HG03139 (cell line): ENCODE results near the gene WDR6.

ENCODE experiments used
- ATAC-seq: cut with Tn5 transposase; IDR thresholded peaks from one replicate; pipeline ENCODE4 v1.9.1; 2021; ENCODE audit not compliant: unreplicated experiment

WDR6 gene

DNA sequence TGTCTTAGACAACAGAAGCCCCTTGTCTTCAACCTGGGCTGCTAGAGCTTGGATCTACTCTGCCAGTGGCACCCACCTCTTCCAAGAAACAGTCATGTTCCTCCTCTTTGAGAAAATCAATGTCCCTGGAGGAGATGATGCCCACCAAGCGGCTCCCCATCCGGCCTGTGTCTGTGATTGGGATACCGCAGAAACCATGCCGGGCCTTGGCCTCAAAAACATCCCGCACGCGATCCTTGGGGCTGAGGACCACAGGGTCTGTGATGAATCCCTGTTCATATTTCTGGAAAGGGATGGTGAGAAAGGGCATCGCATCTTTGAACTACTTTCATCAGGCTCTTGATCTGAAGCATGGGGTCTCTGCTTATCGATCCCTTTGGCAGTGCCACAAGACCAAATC is 20.4 kb downstream of the WDR6 start:
- ATAC-seq, result no peak

DNA sequence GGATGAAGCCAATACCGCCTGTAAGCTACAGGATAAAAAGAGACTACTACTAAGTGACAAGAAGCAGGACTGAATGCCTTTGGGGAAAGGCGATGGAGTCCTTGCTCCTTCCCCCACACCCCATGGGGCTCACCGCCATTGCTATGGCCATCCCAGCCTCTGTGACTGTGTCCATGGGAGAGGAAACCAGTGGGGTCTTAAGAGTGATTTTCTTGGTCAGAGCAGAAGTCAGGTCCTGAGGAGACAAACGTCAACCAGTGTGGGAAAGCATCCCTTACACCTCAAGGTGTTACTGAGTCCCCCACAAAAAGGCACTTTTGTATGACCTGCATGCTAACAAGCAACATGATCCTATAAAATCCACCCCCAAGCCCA is 21.1 kb downstream of the WDR6 start:
- ATAC-seq, result no peak

DNA sequence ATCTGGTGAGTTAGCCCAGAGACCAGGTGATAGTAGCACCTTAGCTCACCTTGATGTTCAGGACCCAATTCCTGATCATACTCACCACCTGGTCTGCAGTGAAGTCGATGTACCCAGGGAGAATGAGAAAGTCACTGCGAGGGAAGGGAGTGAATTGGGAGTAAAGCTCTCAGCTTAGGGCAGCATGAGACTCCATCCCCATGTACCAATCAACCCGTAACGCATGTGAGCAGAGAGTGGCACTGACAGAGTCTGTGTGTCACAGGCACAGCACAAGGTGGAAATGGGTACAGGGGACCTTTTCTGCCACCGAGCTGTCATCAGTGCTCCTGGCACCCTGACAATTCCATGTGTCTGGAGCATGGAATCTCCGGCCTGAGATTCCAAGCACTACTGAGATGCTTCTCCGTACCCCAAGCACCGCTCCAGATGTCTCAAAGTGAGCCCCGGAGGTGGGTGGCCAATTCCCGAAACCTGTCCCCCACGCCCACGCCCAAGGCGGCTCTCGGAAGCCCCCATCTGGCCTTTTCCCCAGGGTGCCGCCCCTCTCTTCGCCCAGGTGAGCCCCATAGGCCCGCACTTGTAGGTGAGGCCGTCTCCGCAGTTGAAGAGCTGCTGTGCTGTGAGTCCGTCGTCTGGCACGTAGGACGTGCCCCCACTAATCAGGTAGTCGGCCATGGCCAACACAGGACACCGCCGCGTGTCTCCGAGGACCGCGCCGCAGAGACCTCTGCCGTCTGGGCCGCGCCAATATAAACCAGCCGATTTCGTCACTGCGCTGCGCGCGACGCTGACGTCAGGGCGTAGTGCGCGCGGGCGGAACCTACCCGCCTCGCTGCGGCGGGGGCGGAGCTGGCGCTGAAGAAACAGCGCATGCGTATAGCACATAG is 21.7 kb downstream of the WDR6 start, which contains the start of gene IMPDH2:
Gene IMPDH2 (minus strand): TSS at position 726 of the 890 bp plus-strand sequence. CDS start 48 bp downstream, at position 678.
- peak; percentile 78 for ATAC-seq

DNA sequence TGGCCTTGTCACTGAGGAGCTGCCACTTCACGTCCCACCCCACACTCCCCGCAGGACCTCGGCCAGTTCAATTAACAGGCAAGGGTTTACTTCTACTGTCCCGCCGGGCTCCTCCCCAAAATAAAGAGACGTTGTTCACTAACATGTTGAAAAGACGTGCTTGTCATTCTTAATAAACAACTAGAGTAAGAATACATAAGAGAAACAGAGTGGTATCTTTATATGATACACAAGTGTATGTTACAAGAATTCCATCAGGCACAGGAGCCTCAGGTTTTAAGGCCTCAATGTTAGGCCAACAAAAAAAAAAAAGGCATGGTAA is 22.3 kb downstream of the WDR6 start:
- ATAC-seq, result no peak

DNA sequence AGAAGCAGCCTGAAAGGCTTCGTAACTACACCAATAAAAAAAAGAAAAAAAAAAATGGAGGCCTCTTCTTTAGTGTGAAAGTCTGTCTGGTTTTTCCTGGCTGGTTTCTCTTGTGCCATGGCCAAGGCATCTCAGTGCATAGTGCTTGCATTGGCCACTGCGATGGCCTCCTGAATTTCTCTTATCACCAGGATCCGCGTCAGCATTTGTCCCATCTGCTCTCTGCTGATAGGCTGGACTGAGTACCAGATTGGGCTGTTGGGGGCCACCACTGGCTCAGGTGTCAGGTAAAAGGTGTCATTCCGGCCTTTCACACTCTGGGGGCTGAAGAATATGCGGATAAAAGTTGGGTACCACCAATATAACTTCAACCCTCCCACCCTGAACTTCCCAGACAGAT is 23.1 kb downstream of the WDR6 start:
- no peak for ATAC-seq

DNA sequence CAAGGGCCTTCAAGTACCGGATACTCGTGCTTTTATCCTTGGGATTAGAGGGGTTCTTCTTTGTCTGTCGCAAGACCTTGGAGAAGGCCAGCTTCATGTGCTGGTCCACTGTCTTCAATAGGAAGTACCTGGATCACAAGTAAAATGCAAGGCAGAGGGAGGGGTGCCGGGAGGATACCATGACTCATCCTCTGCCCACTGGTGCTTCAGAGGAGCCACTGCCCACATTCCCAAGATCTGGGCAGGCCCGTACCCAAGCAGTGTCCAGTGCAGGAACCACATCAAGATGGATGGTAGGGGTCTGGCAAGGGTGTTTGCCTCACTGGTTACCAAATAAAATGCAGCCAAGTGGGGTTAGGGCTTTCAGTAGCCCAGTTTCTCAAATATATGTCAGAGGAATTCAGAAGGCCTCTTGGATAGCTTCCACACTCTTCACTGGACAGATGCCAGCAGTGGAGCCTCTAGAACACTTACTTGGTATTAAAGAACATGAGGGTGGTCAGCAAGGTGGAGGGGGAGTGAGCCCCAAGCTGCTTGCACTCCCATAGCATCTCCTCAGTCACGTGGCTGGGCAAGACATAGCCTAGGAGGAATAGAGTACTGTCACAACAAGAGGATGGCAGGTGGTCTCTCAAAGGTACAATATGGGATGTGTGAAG is 25.6 kb downstream of the WDR6 start:
- no peak for ATAC-seq

DNA sequence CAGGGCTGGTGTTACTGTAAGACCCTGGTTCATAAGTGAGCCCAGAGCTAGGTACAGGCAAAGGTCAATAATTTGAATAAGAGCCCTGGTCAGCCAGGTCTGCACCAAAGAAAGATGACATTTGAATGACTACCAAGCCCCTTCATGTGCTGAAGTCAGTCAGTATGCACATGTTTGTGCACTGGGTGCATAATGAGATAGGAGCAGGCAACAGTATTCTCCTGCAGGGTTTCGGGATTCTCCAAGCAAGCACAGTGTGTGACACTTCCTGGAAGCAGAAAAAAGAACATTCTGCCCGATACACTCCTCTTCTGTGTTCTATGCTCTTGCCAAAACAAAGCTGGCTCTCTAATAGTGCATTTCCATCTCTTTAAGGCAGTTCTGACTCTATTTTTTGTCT is 27.5 kb downstream of the WDR6 start:
- ATAC-seq, result no peak

DNA sequence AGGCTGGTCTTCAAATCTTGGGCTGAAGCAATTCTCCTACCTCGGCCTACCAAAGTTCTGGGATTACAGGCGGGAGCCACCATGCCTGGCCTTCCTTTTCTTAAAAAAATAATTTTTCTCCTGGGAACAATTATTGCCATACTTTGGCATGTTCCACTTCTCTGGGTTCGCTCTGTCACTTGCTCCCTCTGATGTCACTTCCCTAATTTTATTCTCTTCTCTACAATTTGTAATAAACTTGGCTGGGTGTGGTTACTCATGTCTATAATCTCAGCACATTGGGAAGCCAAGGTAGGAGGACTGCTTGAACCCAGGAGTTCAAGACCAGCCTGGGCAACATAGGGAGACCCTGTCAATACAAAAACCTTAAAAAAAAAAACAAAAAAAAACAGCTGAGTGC is 28.1 kb downstream of the WDR6 start:
- ATAC-seq, result no peak

DNA sequence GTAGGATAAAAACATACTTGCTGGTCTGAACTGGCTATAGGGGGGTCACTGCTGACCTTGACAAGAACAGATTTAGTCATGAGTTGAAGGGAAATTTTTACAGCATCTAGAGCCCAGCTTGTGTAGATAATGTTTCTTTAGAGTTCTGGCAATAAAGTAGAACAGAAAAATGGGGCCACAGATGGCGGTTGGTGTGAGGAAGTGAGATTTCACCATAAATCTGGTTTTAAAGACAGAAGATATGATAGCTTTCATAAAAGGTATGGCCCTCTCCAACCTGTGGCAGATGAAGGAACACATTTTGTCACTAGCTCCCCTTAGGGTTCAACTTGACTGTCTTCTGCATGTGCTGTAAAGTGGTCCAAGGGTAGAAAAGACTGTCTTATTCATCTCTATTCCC is 46.4 kb downstream of the WDR6 start:
- no peak for ATAC-seq

DNA sequence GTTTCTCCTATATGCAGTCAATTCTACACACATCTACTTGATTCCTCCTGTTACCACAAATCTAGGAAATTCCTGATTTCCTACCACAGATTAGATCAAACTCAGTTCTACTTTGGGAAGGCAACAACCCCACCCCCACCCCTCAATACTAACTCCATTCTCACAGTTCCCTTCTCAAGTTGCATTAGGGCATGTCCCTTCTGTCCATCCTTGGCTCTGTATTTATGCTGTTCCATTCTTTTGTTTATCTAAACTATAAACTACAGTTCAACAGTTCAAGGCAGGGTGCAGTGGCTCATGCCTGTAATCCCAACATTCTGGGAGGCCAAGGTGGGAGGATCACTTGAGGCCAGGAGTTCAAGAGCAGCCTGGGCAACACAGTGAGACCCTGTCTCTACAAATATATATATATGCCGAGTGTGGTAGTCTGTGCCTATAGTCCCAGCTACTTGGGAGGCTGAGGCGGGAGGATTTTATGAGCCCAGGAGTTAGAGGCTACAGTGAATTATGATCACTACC is 47.2 kb downstream of the WDR6 start:
- ATAC-seq, result no peak

DNA sequence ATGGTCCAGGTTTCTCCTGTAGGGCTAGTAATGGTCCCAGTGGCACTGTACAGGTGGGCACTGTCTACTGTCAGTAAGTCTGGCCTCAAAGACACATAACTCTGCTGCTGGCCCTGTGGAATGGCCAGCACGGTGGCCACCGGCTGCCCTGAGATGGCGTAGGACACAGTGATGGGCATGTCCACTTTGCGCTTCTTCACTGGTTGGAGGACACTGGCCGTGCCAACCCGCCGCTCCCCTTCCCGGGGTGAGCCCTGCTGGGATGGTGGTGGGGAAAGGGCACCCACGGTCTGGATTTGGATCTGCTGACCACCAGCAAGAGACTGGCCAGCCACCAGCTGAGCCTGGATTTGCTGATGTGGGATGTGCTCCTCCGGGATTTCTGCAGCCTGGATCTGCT is 50.1 kb downstream of the WDR6 start:
- ATAC-seq, result no peak

DNA sequence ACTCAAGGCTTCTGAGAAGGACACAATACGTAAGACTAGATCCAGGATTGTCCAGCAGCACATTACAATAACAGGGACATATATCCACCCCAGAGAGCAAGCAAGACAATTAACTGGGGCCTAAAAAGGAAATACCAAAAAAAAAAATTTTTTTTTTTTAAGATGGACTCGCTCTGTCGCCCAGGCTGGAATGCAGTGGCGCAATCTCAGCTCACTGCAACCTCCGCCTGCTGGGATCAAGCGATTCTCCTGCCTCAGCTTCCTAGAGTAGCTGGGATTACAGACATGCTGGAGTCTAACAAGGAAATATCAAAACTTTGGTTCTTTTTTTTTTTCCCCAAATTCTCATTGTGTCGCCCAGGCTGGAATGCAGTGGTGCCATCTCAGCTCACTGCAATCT is 50.8 kb downstream of the WDR6 start:
- ATAC-seq, result no peak
